ENCODE results near the gene C20orf96. TPM values are rescaled to one million over a fixed set of nuclear protein-coding genes. Genes with fewer than 3 reads are reported as not detected.

C20orf96 gene
- polyA plus RNA-seq, 1 donor (not counting 4 experiments of a cell fraction or from before 2014, with no cell fraction given) = 3.6 TPM

DNA sequence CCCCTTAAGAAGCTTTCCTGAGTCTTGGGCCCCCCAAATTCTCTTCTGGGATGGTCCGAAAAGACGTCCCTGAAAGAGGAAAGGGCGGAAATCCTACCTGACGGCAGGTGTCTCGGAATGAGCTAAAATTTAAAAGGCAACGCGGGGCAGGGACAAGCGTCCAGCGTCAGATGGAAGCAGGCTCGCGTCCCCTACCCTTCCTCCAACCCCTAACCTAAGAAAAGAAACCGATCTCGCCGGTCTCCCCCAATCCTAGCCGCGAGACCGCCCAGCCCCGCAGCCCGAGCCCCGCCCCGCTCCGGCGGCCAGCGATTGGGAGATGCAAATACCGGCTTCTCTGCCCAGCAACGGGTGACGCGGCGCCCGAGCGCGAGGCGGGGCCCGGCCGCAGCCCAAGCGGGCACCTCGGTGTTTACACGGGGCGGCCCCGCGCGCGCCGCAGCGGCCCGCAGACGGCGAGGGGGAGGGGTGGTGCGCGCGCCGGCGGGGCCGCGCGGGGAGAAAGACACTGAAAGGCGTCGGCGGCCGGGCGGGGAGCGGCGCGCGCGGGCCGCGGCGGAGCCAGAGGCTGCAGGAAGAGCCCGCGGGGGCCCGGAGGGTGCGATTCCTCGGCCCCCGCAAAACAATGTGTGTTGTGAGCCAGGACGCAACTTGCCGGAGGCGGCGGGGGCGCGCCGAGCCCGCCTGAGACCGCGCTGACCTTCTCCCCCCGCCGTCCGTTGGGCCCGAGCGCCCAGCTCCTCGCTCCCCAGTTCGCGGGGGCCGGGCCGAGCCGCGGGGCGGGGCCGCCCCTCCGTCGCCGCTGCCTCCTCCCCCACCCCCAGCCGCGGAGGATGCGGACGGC, 34.7 kb upstream of the C20orf96 start, which contains the start of gene SOX12:
TSS of gene SOX12 (plus strand) at position 508 of the 844 bp plus-strand sequence. CDS start 373 bp downstream, outside the sequence.
- peak within 1 kb of the TSS; percentile 97 for H3K9ac ChIP-seq (ENCODE audit: control insufficient read depth, extremely low read depth, insufficient read depth, low read length)
- no peaks in the 10 kb centered on the region for H3K79me2 ChIP-seq (ENCODE audit: control insufficient read depth, insufficient read depth, low read length)
- no peaks in the 10 kb centered on the region for H3K9me3 ChIP-seq (ENCODE audit: control insufficient read depth, low read depth, low read length)
- FAIRE-seq = no peak
- H2AFZ ChIP-seq (ENCODE audit: control insufficient read depth, low read length) = peak within 1 kb of the TSS; percentile 78
- DNase-seq (ENCODE audit: low read depth, low spot score) = no peak
- no peaks in the 10 kb centered on the region for H3K27me3 ChIP-seq (ENCODE audit: control insufficient read depth, extremely low read depth, insufficient read depth, low read length)
- dilution Hi-C loops (cut with MboI; ENCODE audit: extremely low pct_ligation_motif_present, low sequenced_read_pairs) = loop anchor here (10.0 kb wide), 1 partner anchor 80 kb away; no protein-coding TSS in a partner anchor
- no peaks in the 10 kb centered on the region for H4K20me1 ChIP-seq (ENCODE audit: control insufficient read depth, extremely low read depth, insufficient read depth, low read length)
- H3K4me2 ChIP-seq (ENCODE audit: control insufficient read depth, extremely low read depth, insufficient read depth, low read depth, low read length) = peak within 1 kb of the TSS; percentile 98
- H3K4me3 ChIP-seq (ENCODE audit: control insufficient read depth in 2 of 3, extremely low read depth in 1 of 3, insufficient read depth in 2 of 3, low read depth in 1 of 3, low read length in 3 of 3) = peak within 1 kb of the TSS; percentile 53 to 94 (median 84)
- H3K4me1 ChIP-seq (ENCODE audit: control insufficient read depth, extremely low read depth, insufficient read depth, low read length) = peaks cover 24% of the 10 kb centered on the region
- H3K27ac ChIP-seq (ENCODE audit: control insufficient read depth, insufficient read depth, low read length) = peak within 1 kb of the TSS; percentile 91
- H3K36me3 ChIP-seq (ENCODE audit: control insufficient read depth in 2 of 2, extremely low read depth in 1 of 2, insufficient read depth in 2 of 2, low read length in 2 of 2) = peaks cover 2 to 3% of the 10 kb centered on the region in 2 experiments
- TF ChIP-seq EZH2 (IDR thresholded peaks at IDR 0.05; ENCODE audit: low read length) = no peak
- TF ChIP-seq, protein P1, sequence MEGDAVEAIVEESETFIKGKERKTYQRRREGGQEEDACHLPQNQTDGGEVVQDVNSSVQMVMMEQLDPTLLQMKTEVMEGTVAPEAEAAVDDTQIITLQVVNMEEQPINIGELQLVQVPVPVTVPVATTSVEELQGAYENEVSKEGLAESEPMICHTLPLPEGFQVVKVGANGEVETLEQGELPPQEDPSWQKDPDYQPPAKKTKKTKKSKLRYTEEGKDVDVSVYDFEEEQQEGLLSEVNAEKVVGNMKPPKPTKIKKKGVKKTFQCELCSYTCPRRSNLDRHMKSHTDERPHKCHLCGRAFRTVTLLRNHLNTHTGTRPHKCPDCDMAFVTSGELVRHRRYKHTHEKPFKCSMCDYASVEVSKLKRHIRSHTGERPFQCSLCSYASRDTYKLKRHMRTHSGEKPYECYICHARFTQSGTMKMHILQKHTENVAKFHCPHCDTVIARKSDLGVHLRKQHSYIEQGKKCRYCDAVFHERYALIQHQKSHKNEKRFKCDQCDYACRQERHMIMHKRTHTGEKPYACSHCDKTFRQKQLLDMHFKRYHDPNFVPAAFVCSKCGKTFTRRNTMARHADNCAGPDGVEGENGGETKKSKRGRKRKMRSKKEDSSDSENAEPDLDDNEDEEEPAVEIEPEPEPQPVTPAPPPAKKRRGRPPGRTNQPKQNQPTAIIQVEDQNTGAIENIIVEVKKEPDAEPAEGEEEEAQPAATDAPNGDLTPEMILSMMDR (optimal IDR thresholded peaks at IDR 0.05 in 1 of 3, IDR thresholded peaks at IDR 0.05 in 1 of 3, conservative IDR thresholded peaks at IDR 0.05 in 1 of 3; ENCODE audit: extremely low read depth in 1 of 3, insufficient read depth in 2 of 3, low read length in 3 of 3) = no peak
- no peaks in the 10 kb centered on the region for H3K9me1 ChIP-seq (ENCODE audit: control insufficient read depth, extremely low read depth, insufficient read depth, low read length)

GRCh38 chr20:324177-325044, 33.9 kb upstream of the C20orf96 start:
- no peaks in the 10 kb centered on the region for H3K9me3 ChIP-seq (ENCODE audit: control insufficient read depth, low read depth, low read length)
- H3K27ac ChIP-seq (ENCODE audit: control insufficient read depth, insufficient read depth, low read length) = peak overlapping the region; percentile 91
- peak overlapping the region; percentile 45 to 94 (median 84) for H3K4me3 ChIP-seq (ENCODE audit: control insufficient read depth in 2 of 3, extremely low read depth in 1 of 3, insufficient read depth in 2 of 3, low read depth in 1 of 3, low read length in 3 of 3)
- H3K9ac ChIP-seq (ENCODE audit: control insufficient read depth, extremely low read depth, insufficient read depth, low read length) = peak overlapping the region; percentile 97
- dilution Hi-C loops (cut with MboI; ENCODE audit: extremely low pct_ligation_motif_present, low sequenced_read_pairs) = loop anchor here (10.0 kb wide), 1 partner anchor 80 kb away; no protein-coding TSS in a partner anchor
- peak overlapping the region; percentile 78 for H2AFZ ChIP-seq (ENCODE audit: control insufficient read depth, low read length)
- H3K4me1 ChIP-seq (ENCODE audit: control insufficient read depth, extremely low read depth, insufficient read depth, low read length) = peaks cover 24% of the 10 kb centered on the region
- H3K9me1 ChIP-seq (ENCODE audit: control insufficient read depth, extremely low read depth, insufficient read depth, low read length) = no peaks in the 10 kb centered on the region
- FAIRE-seq (peak; percentile 13), DNase-seq (ENCODE audit: low read depth, low spot score) (no peak)
- TF ChIP-seq EZH2 (IDR thresholded peaks at IDR 0.05; ENCODE audit: low read length) = no peak
- TF ChIP-seq, protein P1 (optimal IDR thresholded peaks at IDR 0.05 in 1 of 3, IDR thresholded peaks at IDR 0.05 in 1 of 3, conservative IDR thresholded peaks at IDR 0.05 in 1 of 3; ENCODE audit: extremely low read depth in 1 of 3, insufficient read depth in 2 of 3, low read length in 3 of 3) = peak in 2 of 3 experiments; percentile 19 to 25
- no peaks in the 10 kb centered on the region for H3K79me2 ChIP-seq (ENCODE audit: control insufficient read depth, insufficient read depth, low read length)
- peaks cover 2 to 3% of the 10 kb centered on the region in 2 experiments for H3K36me3 ChIP-seq (ENCODE audit: control insufficient read depth in 2 of 2, extremely low read depth in 1 of 2, insufficient read depth in 2 of 2, low read length in 2 of 2)
- no peaks in the 10 kb centered on the region for H4K20me1 ChIP-seq (ENCODE audit: control insufficient read depth, extremely low read depth, insufficient read depth, low read length)
- no peaks in the 10 kb centered on the region for H3K27me3 ChIP-seq (ENCODE audit: control insufficient read depth, extremely low read depth, insufficient read depth, low read length)
- peak overlapping the region; percentile 98 for H3K4me2 ChIP-seq (ENCODE audit: control insufficient read depth, extremely low read depth, insufficient read depth, low read depth, low read length)
